ENCODE data around the gene CDK14. TPM values are rescaled to one million over a fixed set of nuclear protein-coding genes. Genes with fewer than 3 reads are reported as not detected.

The CDK14 gene
- total and polyA plus RNA-seq, 4 donors: 4.2 to 12.4 (median 7.4) TPM

DNA sequence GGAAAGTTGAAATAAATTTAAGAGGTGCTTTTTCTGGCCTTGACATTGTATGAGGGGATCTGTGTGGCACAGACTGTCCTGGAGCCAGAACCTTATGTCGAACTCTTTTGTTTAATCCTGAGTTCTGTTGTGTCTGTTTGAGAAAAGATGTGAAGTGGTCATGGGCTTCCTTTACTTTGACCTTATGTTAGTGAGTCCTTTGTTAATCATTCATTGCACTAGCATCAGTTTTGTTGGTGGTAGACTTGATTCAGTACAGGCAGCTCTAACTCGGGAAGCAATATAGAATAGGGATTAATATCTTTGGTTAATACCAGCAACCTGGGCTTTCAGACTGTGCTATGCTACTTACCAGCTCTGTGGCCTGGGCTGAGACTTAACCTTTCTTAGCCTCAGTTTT, 544.2 kb downstream of the CDK14 start:
- no peak for TF ChIP-seq FOXA2 (IDR thresholded peaks at IDR 0.05)
- TF ChIP-seq, protein P1, sequence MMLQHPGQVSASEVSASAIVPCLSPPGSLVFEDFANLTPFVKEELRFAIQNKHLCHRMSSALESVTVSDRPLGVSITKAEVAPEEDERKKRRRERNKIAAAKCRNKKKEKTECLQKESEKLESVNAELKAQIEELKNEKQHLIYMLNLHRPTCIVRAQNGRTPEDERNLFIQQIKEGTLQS (IDR thresholded peaks at IDR 0.05): no peak
- TF ChIP-seq, protein P2, sequence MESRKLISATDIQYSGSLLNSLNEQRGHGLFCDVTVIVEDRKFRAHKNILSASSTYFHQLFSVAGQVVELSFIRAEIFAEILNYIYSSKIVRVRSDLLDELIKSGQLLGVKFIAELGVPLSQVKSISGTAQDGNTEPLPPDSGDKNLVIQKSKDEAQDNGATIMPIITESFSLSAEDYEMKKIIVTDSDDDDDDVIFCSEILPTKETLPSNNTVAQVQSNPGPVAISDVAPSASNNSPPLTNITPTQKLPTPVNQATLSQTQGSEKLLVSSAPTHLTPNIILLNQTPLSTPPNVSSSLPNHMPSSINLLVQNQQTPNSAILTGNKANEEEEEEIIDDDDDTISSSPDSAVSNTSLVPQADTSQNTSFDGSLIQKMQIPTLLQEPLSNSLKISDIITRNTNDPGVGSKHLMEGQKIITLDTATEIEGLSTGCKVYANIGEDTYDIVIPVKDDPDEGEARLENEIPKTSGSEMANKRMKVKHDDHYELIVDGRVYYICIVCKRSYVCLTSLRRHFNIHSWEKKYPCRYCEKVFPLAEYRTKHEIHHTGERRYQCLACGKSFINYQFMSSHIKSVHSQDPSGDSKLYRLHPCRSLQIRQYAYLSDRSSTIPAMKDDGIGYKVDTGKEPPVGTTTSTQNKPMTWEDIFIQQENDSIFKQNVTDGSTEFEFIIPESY (IDR thresholded peaks at IDR 0.05): no peak
- TF ChIP-seq TAF1 (conservative IDR thresholded peaks at IDR 0.05): no peak
- TF ChIP-seq JUND (IDR thresholded peaks at IDR 0.05): no peak
- TF ChIP-seq RAD21 (IDR thresholded peaks at IDR 0.05): no peak
- no peak for TF ChIP-seq GABPA (IDR thresholded peaks at IDR 0.05 in 1 of 2, conservative IDR thresholded peaks at IDR 0.05 in 1 of 2)
- TF ChIP-seq HNF4A (conservative IDR thresholded peaks at IDR 0.05): no peak
- no peak for TF ChIP-seq RXRA (IDR thresholded peaks at IDR 0.05)
- TF ChIP-seq HNF4G (IDR thresholded peaks at IDR 0.05): no peak
- no peak for TF ChIP-seq EGR1 (IDR thresholded peaks at IDR 0.05; ENCODE audit: low read depth in 2 of 2)
- TF ChIP-seq YY1 (IDR thresholded peaks at IDR 0.05): no peak
- TF ChIP-seq, protein P3, sequence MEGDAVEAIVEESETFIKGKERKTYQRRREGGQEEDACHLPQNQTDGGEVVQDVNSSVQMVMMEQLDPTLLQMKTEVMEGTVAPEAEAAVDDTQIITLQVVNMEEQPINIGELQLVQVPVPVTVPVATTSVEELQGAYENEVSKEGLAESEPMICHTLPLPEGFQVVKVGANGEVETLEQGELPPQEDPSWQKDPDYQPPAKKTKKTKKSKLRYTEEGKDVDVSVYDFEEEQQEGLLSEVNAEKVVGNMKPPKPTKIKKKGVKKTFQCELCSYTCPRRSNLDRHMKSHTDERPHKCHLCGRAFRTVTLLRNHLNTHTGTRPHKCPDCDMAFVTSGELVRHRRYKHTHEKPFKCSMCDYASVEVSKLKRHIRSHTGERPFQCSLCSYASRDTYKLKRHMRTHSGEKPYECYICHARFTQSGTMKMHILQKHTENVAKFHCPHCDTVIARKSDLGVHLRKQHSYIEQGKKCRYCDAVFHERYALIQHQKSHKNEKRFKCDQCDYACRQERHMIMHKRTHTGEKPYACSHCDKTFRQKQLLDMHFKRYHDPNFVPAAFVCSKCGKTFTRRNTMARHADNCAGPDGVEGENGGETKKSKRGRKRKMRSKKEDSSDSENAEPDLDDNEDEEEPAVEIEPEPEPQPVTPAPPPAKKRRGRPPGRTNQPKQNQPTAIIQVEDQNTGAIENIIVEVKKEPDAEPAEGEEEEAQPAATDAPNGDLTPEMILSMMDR (IDR thresholded peaks at IDR 0.05; ENCODE audit: low read depth, low read length, missing input control): no peak
- TF ChIP-seq, protein P4, sequence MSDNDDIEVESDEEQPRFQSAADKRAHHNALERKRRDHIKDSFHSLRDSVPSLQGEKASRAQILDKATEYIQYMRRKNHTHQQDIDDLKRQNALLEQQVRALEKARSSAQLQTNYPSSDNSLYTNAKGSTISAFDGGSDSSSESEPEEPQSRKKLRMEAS (IDR thresholded peaks at IDR 0.05): no peak
- TF ChIP-seq SP1 (IDR thresholded peaks at IDR 0.05): no peak
- no peak overlapping the region for H3K4me3 ChIP-seq (ENCODE audit: low read depth in 1 of 3, low read length in 3 of 3)
- H3K9ac ChIP-seq (ENCODE audit: low read depth in 1 of 2, low read length in 2 of 2): no peak overlapping the region
- WGBS: 74% methylated on average over 2 of the region's 2 CpGs
- no peaks in the 10 kb centered on the region for H3K9me3 ChIP-seq (ENCODE audit: control insufficient read depth in 4 of 4, low read length in 3 of 4)
- DNase-seq (ENCODE audit: low spot score): no peak
- no peaks in the 10 kb centered on the region for H3K27me3 ChIP-seq (ENCODE audit: control insufficient read depth in 4 of 4, insufficient read depth in 4 of 4, low read length in 3 of 4)
- no peak overlapping the region for H3K27ac ChIP-seq (ENCODE audit: low read depth in 1 of 2, low read length in 2 of 2)
- no peaks in the 10 kb centered on the region for H3K36me3 ChIP-seq (ENCODE audit: control insufficient read depth in 4 of 4, insufficient read depth in 3 of 4, low read depth in 1 of 4, low read length in 3 of 4)
- H3K4me1 ChIP-seq (ENCODE audit: control insufficient read depth in 4 of 4, insufficient read depth in 4 of 4, low read length in 3 of 4): no peaks in the 10 kb centered on the region

DNA sequence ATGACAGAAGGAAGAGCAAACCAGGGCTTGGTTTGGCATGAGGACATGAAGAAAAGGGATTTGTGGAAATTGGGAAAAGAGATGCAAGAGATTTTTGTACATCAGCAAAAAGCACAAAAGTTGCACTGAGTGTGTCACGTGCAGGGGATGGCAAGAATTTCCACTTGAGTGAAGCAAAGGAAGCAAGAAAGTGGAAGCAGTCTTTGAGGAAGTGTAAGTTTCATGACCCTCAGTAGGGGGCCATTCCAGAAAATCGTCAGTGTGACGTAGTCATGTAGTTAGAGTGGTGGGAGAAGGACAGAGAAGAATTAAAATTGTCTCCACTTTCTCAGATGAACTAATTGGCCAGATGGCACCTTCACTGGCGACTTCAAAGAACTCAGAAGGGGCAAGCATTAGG, 544.9 kb downstream of the CDK14 start:
- 67% methylated on average over 4 of the region's 4 CpGs for WGBS
- Histone ChIP-seq H3K4me1 (ENCODE audit: control insufficient read depth in 4 of 4, insufficient read depth in 4 of 4, low read length in 3 of 4) (no peaks in the 10 kb centered on the region), H3K27ac (ENCODE audit: low read depth in 1 of 2, low read length in 2 of 2) (no peak overlapping the region), H3K9ac (ENCODE audit: low read depth in 1 of 2, low read length in 2 of 2) (no peak overlapping the region), H3K9me3 (ENCODE audit: control insufficient read depth in 4 of 4, low read length in 3 of 4) (no peaks in the 10 kb centered on the region), H3K27me3 (ENCODE audit: control insufficient read depth in 4 of 4, insufficient read depth in 4 of 4, low read length in 3 of 4) (no peaks in the 10 kb centered on the region), H3K36me3 (ENCODE audit: control insufficient read depth in 4 of 4, insufficient read depth in 3 of 4, low read depth in 1 of 4, low read length in 3 of 4) (no peaks in the 10 kb centered on the region), H3K4me3 (ENCODE audit: low read depth in 1 of 3, low read length in 3 of 3) (no peak overlapping the region)
- DNase-seq (ENCODE audit: low spot score): no peak
- TF ChIP-seq, protein P3 (IDR thresholded peaks at IDR 0.05; ENCODE audit: low read depth, low read length, missing input control): no peak
- no peak for TF ChIP-seq FOXA1 (IDR thresholded peaks at IDR 0.05)
- no peak for TF ChIP-seq RXRA (IDR thresholded peaks at IDR 0.05)
- TF ChIP-seq, protein P5, sequence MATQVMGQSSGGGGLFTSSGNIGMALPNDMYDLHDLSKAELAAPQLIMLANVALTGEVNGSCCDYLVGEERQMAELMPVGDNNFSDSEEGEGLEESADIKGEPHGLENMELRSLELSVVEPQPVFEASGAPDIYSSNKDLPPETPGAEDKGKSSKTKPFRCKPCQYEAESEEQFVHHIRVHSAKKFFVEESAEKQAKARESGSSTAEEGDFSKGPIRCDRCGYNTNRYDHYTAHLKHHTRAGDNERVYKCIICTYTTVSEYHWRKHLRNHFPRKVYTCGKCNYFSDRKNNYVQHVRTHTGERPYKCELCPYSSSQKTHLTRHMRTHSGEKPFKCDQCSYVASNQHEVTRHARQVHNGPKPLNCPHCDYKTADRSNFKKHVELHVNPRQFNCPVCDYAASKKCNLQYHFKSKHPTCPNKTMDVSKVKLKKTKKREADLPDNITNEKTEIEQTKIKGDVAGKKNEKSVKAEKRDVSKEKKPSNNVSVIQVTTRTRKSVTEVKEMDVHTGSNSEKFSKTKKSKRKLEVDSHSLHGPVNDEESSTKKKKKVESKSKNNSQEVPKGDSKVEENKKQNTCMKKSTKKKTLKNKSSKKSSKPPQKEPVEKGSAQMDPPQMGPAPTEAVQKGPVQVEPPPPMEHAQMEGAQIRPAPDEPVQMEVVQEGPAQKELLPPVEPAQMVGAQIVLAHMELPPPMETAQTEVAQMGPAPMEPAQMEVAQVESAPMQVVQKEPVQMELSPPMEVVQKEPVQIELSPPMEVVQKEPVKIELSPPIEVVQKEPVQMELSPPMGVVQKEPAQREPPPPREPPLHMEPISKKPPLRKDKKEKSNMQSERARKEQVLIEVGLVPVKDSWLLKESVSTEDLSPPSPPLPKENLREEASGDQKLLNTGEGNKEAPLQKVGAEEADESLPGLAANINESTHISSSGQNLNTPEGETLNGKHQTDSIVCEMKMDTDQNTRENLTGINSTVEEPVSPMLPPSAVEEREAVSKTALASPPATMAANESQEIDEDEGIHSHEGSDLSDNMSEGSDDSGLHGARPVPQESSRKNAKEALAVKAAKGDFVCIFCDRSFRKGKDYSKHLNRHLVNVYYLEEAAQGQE (IDR thresholded peaks at IDR 0.05): no peak
- no peak for TF ChIP-seq YY1 (IDR thresholded peaks at IDR 0.05)
- TF ChIP-seq RAD21 (IDR thresholded peaks at IDR 0.05): no peak
- no peak for TF ChIP-seq HNF4G (IDR thresholded peaks at IDR 0.05)
- TF ChIP-seq GABPA (IDR thresholded peaks at IDR 0.05 in 1 of 2, conservative IDR thresholded peaks at IDR 0.05 in 1 of 2): no peak
- TF ChIP-seq HNF4A (conservative IDR thresholded peaks at IDR 0.05): no peak
- no peak for TF ChIP-seq SP1 (IDR thresholded peaks at IDR 0.05)
- TF ChIP-seq, protein P4 (IDR thresholded peaks at IDR 0.05): no peak
- TF ChIP-seq, protein P1 (IDR thresholded peaks at IDR 0.05): no peak
- TF ChIP-seq TAF1 (conservative IDR thresholded peaks at IDR 0.05): no peak
- no peak for TF ChIP-seq JUND (IDR thresholded peaks at IDR 0.05)
- TF ChIP-seq FOXA2 (IDR thresholded peaks at IDR 0.05): no peak
- no peak for TF ChIP-seq EGR1 (IDR thresholded peaks at IDR 0.05; ENCODE audit: low read depth in 2 of 2)
- no peak for TF ChIP-seq NR2F2 (IDR thresholded peaks at IDR 0.05)
- TF ChIP-seq, protein P2 (IDR thresholded peaks at IDR 0.05): no peak
